T-helper 1 cell treated with Interleukin-12 subunit alpha and Interleukin-12 subunit beta and Interleukin-4 antibody, amounts not matched to agents 30 μg/mL and 1 μg/mL, for 36 hours (primary cell): ENCODE results near the gene PHF21A.
"Not testable (repeated sequence)": the region's sequence is repeated elsewhere in the genome, so short reads cannot be mapped to it uniquely, and the experiment has no call there.

Experiments
- H3K27ac Mint-ChIP-seq: one replicate; pipeline ENCODE4 v1.8.0; 2021; ENCODE audit warnings: mild to moderate bottlenecking, mixed read lengths
- H3K27me3 Mint-ChIP-seq: one replicate; pipeline ENCODE4 v1.8.0; 2021; ENCODE audit warnings: low read depth, mixed read lengths
- H3K36me3 Mint-ChIP-seq: one replicate; pipeline ENCODE4 v1.8.0; 2021; ENCODE audit warnings: low read depth, mixed read lengths
- H3K4me1 Mint-ChIP-seq: one replicate; pipeline ENCODE4 v1.8.0; 2021; ENCODE audit warnings: low read depth, mixed read lengths
- H3K4me3 Mint-ChIP-seq: one replicate; pipeline ENCODE4 v1.8.0; 2021; ENCODE audit warnings: mild to moderate bottlenecking, moderate library complexity, mixed read lengths
- H3K9me3 Mint-ChIP-seq: one replicate; pipeline ENCODE4 v1.8.0; 2021; ENCODE audit warnings: mixed read lengths

Gene PHF21A

DNA sequence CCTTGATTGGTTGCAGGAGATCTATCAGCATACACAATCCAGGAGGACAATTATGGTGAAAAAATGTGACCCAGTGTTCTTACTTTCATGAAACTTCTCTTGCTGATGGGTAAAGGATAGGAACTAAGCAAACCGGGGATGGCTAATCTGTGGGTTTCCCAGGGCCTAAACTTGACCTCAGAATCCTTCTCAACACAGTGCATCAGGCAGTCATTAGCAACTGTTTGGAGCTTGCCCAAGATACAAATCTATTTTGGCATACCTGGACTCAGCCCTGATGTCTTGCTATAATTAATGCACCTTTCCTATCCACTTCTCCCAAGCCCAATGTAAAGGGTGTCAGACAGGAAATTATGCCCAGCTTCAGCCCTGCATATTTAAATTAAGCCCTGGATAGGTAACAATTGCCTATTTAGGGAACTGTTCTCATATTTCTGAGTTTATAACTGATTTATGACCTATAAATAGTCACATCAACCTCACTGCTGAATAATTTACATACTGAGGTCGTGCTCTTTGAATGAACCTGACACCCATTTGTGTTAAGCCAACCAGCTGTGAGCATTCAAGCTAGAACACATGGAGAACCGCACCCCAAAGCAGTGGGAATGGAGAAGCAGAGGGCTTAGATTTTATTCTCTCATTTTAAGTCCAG is 9.2 kb upstream of the PHF21A start:
- peaks cover 14% of the 10 kb centered on the region for H3K4me1 Mint-ChIP-seq
- no peak overlapping the region for H3K4me3 Mint-ChIP-seq
- peaks cover 18% of the 10 kb centered on the region for H3K27me3 Mint-ChIP-seq
- no peaks in the 10 kb centered on the region for H3K36me3 Mint-ChIP-seq
- H3K9me3 Mint-ChIP-seq = no peaks in the 10 kb centered on the region
- H3K27ac Mint-ChIP-seq = no peak overlapping the region

DNA sequence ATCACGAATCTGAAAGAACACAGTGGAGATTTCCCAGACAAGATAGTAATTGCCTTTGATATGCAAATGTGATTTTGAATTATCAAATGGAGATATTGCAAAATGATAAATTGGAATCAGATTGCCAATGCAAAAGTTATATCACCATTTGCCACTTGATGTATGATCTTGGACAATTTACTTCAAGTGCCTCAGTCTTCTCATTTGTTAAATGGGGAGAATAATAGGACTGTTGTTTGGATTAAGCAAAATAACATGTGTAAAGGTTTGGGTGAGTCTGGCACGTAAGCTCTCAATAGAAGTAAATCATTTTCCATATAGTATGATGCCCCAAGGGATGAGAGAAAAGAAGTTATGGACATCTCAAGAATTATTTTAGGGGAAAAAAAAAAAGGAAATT is 7.9 kb upstream of the PHF21A start:
- Mint-ChIP-seq H3K4me1 (peaks cover 14% of the 10 kb centered on the region), H3K27ac (no peak overlapping the region), H3K27me3 (peaks cover 8% of the 10 kb centered on the region), H3K4me3 (no peak overlapping the region), H3K9me3 (no peaks in the 10 kb centered on the region), H3K36me3 (no peaks in the 10 kb centered on the region)

DNA sequence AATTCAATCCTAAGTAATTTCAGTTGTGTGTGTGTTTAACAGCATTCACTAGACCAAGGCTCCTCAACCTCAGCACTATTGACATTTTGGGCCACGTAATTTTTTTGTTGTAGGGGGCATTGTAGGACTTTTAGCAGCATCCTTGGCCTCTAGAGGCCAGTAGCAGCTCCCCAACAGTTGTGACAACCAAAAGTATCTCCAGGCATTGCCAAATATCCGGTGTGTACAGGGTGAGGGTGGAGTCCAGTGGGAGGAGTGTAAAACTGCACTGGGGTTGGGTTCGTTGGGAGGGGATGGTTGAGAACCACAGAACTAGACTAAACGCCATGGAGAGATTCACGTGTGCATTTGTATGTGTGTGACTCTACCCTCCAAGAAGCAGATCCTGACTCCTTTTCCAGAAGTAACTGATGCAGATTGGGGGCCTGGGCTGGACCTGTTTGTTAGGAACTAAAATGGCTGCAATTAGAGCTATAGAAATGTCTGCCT is 5.9 kb upstream of the PHF21A start:
- Mint-ChIP-seq H3K4me1 (peaks cover 18% of the 10 kb centered on the region), H3K27ac (peak overlapping the region; percentile 79), H3K36me3 (no peaks in the 10 kb centered on the region), H3K4me3 (peak overlapping the region; percentile 3), H3K9me3 (no peaks in the 10 kb centered on the region), H3K27me3 (peaks cover 4% of the 10 kb centered on the region)

DNA sequence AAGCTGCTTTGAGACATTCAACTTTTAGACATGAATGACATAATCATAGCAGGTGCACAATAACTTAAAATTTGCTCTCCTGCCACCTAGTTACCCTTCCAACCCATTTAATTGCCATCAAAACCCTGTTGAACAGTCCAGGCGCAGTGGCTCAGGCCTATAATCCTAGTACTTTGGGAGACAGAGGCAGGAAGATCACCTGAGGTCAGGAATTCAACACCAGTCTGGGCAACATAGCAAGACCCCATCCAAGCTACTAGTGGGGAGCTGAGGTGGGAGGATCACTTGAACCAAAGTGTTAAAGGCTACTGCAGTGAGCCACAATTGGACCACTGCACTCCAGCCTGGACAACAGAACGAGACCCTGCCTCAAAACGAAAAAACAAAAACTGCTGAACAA is 4.0 kb upstream of the PHF21A start:
- no peaks in the 10 kb centered on the region for H3K9me3 Mint-ChIP-seq
- H3K4me3 Mint-ChIP-seq = no peak overlapping the region
- H3K27ac Mint-ChIP-seq = no peak overlapping the region
- H3K27me3 Mint-ChIP-seq = no peaks in the 10 kb centered on the region
- peaks cover 18% of the 10 kb centered on the region for H3K4me1 Mint-ChIP-seq
- no peaks in the 10 kb centered on the region for H3K36me3 Mint-ChIP-seq

DNA sequence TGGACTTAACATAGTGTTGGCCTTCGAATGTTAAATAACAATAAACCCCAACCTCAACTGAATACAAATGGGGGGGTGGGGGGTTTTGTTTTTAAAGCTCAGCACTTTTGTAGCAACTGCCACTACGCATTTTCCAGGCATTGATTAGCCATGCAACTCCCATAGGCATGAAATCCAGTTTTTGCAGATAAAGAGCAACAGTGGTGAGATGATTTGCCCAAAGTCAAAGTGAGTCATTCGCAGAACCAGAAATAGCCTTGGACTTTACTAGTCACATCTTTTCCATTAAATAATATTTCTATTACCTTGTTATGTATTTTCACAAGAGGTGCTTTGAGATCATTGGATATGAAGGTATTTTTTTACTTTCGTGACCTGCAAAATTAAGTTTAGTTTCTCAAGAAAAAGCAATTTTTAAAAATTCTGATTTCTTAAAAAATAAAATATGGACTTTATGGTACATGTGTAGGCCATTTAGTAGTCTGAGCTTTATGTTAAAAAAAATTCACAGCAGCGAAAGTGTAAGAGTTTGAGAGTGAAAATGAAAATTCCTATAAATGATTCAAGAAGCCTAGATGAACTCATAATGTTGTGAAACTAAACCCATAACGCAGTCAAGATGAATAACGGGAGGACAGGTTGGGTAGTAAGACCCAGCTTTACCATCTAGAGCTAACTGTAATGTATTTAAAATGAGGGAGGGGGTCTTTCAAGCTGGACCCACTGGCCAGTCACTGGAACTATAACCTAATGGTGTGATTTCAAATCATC is 1.9 kb upstream of the PHF21A start:
- no peaks in the 10 kb centered on the region for H3K27me3 Mint-ChIP-seq
- H3K4me1 Mint-ChIP-seq = peaks cover 28% of the 10 kb centered on the region
- H3K4me3 Mint-ChIP-seq = no peak overlapping the region
- H3K9me3 Mint-ChIP-seq = no peaks in the 10 kb centered on the region
- H3K27ac Mint-ChIP-seq = no peak overlapping the region
- H3K36me3 Mint-ChIP-seq = no peaks in the 10 kb centered on the region

DNA sequence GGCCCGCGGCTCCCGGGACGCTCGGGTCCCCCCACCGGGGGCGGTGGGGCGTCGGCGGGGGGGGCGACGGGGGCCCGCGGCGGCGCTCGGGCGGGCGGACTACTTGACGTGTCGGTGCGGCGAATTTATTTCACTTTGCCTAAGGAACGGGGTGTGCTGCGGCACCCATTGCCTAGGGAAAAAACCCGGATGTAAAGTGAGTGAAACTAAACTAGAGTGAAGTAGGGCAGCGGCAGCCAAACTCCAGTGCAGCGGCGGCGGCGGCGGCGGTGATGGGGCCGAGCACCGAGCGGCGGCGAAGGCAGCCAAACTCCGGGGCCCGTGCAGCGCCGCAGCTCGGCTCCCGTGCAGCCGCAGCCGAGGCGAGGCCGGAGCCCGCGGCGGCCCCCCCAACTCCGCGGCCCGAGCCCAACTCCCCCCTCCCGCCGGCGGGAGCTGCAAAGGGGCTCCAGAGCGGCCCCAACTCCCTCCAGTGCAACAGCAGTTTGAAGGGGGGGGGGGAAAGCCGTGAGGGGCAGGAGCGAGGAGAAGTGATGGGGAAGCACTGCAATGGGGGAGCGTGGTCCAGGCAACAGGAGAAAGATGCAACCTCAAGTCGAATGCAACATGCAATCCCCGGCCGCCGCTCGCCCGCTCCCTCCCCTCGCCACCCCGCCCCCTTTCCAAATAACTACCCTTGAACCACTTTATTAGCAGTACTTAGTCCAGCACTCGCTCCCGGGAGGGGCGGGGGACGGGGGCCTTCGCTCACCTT is 647 bp upstream of the PHF21A start:
- H3K27ac Mint-ChIP-seq = peak overlapping the region; percentile 88
- peak overlapping the region; percentile 84 for H3K4me3 Mint-ChIP-seq
- H3K4me1 Mint-ChIP-seq = peaks cover 31% of the 10 kb centered on the region
- no peaks in the 10 kb centered on the region for H3K27me3 Mint-ChIP-seq
- H3K9me3 Mint-ChIP-seq = no peaks in the 10 kb centered on the region
- no peaks in the 10 kb centered on the region for H3K36me3 Mint-ChIP-seq

DNA sequence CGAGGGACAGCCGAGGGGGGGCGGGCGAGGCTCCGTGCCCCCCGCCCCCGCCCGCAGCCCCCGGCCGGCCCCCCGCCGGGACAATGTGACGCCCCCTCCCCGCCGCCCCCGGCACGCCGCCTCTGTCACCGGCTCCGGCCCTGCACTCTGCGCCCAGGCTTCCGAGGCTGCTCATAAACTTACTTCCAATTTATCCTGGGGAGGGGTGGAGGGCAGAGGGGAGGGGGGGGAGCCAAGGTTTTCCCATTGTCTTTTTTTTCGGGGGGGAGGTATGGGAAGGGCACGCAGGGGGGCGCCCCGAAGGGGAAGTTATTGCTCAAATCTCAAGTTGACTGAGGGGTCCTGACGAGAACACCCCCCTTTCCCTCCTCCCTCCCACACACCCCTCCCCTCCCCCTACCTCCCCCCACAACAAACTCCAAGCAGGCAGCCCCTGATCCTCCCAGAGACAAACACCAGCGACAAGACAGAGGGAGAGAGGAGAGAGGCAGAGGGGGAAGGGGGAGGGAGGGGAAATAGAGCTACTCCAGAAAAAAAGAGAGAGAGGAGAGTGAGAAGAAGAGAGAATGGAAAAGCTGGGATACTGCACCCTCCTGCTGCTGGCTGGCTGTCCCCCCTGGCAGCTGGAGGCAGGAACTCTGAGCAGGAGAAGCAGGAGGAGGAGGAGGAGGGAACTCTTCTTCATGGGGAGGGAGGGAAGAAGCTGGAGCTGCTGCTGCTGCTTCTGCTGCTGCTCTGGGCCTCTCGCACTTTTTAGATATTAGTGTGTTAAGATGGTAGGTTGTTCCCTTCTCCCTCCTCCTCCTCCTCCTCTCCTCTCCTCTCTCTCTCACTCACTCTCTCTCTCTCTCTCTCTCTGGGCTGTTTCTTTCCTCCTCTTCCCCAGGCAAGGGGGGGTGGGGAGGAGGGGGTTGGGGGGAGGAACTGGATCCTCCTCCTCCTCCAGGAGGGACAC is 631 bp downstream of the PHF21A start:
- Mint-ChIP-seq H3K27ac (peak overlapping the region; percentile 91), H3K4me3 (peak overlapping the region; percentile 91), H3K27me3 (no peaks in the 10 kb centered on the region), H3K4me1 (peaks cover 34% of the 10 kb centered on the region), H3K9me3 (no peaks in the 10 kb centered on the region), H3K36me3 (no peaks in the 10 kb centered on the region)

DNA sequence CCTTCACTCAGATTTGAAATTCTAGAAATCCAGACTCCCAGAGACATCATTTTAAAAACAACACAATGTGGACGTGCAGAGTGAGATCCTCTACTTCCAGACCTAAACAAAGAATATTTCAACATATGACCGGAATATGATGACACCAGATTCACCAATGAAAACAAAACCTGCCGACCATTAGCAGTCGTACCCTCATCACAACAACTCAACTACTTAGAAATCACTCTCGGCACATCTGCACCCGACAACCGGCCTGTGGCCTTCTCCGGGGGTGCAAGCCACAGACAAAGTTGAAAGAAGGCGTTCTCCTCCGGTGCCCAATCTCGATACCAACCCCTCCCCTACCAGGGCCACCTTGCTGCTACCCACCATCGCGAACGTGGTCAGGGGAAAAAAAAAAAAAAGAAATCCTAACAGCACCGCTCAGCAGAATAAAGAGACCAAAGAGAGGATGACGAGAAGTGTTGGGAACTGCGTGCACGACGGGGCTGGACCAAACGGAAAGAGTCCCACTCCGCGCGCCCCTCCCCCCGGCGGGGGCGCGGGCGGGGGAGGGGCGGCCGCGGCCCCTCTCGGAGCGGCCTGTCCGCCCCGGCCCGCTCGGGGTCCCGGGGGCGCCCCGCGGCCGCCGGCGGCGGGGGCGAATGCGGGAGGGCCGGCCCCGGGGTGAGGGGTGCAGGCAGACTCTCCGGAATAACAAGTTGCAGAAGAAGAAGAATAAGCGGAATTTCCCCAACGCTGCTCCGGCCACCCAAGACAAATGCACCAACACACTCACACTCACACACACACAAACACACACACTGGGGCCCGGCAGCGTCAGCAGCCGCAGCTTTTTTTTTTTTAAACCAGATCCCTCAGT is 1.7 kb downstream of the PHF21A start:
- Mint-ChIP-seq H3K9me3 (no peaks in the 10 kb centered on the region), H3K27ac (peak overlapping the region; percentile 97), H3K36me3 (no peaks in the 10 kb centered on the region), H3K4me1 (peaks cover 44% of the 10 kb centered on the region), H3K4me3 (peak overlapping the region; percentile 97), H3K27me3 (no peaks in the 10 kb centered on the region)

DNA sequence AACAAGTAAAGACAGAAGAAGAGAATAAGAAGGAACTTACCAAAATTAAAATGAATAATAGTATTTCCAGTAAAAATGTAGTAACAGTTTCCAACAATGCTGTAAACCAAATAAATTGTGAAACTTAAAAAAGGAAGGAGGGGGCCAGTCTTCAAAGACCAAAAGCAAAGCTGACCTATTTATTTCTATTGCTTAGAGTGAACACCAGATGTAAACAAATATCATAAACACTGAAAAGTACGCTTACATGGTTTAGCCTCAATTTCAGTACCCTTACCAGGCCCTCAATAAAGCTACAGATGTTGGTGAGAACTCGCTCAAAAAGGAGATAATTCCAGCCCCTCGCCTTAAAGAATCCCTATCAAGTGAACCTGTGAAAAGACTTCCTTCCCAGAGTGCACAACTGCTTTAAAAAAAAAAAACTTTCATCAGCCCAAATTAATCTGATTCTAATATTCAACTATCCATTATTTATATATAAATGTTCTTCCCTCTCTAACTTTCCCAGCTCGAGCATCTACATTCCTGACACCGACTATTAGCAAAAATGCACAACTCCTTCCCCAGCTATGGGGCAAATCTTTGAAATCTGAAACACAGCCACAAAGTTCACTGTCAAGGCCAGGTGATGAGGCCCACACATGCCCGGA is 2.4 kb downstream of the PHF21A start:
- Mint-ChIP-seq H3K9me3 (no peaks in the 10 kb centered on the region), H3K27ac (peak overlapping the region; percentile 96), H3K27me3 (no peaks in the 10 kb centered on the region), H3K36me3 (peaks cover 2% of the 10 kb centered on the region), H3K4me3 (peak overlapping the region; percentile 95), H3K4me1 (peaks cover 50% of the 10 kb centered on the region)

DNA sequence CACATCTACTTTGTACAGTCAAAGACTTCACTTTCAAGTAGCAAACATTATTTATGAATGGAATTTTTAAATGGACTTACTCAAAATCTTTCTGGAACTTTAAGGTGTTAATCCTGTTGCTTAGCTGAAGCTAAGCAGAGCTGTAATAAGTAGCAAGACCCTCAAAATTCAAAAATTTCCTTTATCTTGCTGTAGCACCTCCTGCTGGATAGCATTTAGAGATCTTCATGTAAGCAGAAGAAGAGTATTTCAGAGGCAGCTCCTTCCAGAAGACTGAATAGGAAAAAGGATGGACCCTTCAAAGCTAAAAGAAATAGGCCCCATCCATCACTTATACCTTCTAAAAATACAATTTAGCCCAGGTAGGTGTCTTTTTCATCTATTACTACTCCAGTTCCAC is 3.4 kb downstream of the PHF21A start:
- peaks cover 50% of the 10 kb centered on the region for H3K4me1 Mint-ChIP-seq
- no peaks in the 10 kb centered on the region for H3K9me3 Mint-ChIP-seq
- H3K4me3 Mint-ChIP-seq = peak overlapping the region; percentile 95
- H3K36me3 Mint-ChIP-seq = peaks cover 2% of the 10 kb centered on the region
- H3K27me3 Mint-ChIP-seq = no peaks in the 10 kb centered on the region
- peak overlapping the region; percentile 28 for H3K27ac Mint-ChIP-seq

DNA sequence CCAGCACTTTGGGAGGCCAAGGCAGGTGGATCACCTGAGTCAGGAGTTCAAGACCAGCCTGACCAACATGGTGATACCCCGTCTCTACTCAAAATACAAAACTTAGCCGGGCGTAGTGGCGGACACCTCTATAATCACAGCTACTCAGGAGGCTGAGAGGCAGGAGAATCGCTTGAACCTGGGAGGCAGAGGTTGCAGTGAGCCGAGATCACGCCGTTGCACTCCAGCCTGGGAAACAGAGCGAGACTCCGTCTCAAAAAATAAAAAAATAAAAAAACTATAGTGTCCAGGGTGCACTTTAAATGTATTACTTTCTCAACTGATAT is 4.6 kb downstream of the PHF21A start:
- H3K4me1 Mint-ChIP-seq = peaks cover 50% of the 10 kb centered on the region
- H3K27me3 Mint-ChIP-seq, H3K36me3 Mint-ChIP-seq, H3K9me3 Mint-ChIP-seq: not testable (repeated sequence)
- H3K27ac Mint-ChIP-seq = peak overlapping the region; percentile 88
- H3K4me3 Mint-ChIP-seq = peak overlapping the region; percentile 64

DNA sequence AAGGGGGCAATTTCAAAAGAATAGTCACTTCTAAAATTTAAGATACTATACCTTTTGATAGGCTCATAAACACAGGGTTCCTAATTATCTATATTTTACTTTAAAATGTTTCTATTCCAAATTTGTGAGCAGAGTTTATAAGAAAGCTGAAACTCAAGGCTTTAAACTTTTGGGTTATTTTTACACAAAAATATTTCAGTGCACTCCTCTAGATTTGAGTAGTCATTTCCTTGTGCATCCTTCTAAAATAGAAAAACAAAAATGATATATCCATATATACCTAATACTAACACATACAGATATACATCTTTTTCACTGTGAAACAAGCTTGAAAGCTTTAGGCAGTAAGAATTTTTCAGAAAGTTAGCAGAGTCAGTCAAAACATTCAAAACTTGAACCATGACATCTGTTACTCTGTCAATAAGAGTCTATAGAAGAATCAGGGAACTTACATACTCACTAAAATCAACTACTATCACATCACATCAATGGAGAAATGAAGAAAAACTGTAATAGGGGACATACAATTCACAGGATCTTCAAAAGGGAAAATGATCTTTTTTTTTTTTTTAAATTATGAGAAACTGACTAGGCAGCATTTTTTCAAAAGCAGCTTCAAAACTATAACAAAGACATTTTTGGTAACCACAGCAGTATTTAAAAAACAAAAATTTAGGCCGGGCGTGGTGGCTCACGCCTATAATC is 5.1 kb downstream of the PHF21A start:
- peaks cover 2% of the 10 kb centered on the region for H3K36me3 Mint-ChIP-seq
- no peaks in the 10 kb centered on the region for H3K9me3 Mint-ChIP-seq
- no peaks in the 10 kb centered on the region for H3K27me3 Mint-ChIP-seq
- peak overlapping the region; percentile 88 for H3K27ac Mint-ChIP-seq
- H3K4me1 Mint-ChIP-seq = peaks cover 50% of the 10 kb centered on the region
- H3K4me3 Mint-ChIP-seq = peak overlapping the region; percentile 64
